ENCODE data around the gene CALN1.

The CALN1 gene

GRCh38 chr7:72281308-72281707, 130.8 kb downstream of the CALN1 start:
- no peak overlapping the region for H3K27ac ChIP-seq (ENCODE audit: extremely low read depth, low read depth, low read length)
- ChIA-PET POLR2A (no interaction called here), CTCF (no interaction called here)
- TF ChIP-seq OVOL3 (tag by site-specific recombination; IDR thresholded peaks at IDR 0.05) (no peak), ZNF624 (tag by site-specific recombination; IDR thresholded peaks at IDR 0.05) (no peak), ELK4 (IDR thresholded peaks at IDR 0.05; ENCODE audit: borderline replicate concordance, low read depth, low read length) (no peak), ZNF16 (tag by site-specific recombination; IDR thresholded peaks at IDR 0.05; ENCODE audit: low read depth) (no peak), ZNF391 (tag by site-specific recombination; IDR thresholded peaks at IDR 0.05; ENCODE audit: borderline replicate concordance, low read depth) (no peak), ZNF664 (tag by site-specific recombination; IDR thresholded peaks at IDR 0.05) (no peak), ZNF580 (tag by site-specific recombination; IDR thresholded peaks at IDR 0.05) (no peak)
- H3K9me3 ChIP-seq (ENCODE audit: control insufficient read depth, insufficient read depth, low read depth, low read length), result no peaks in the 10 kb centered on the region
- H3K4me3 ChIP-seq (ENCODE audit: low read depth, low read length), result no peak overlapping the region
- no peaks in the 10 kb centered on the region for H3K36me3 ChIP-seq (ENCODE audit: control insufficient read depth in 2 of 2, insufficient read depth in 1 of 2, low read length in 2 of 2)
- no peaks in the 10 kb centered on the region for H3K4me1 ChIP-seq (ENCODE audit: control insufficient read depth, insufficient read depth, low read length)

- Histone ChIP-seq H3K9me3 (ENCODE audit: control insufficient read depth, insufficient read depth, low read depth, low read length) (no peaks in the 10 kb centered on the region), H3K36me3 (ENCODE audit: control insufficient read depth in 2 of 2, insufficient read depth in 1 of 2, low read length in 2 of 2) (no peaks in the 10 kb centered on the region), H3K27ac (ENCODE audit: extremely low read depth, low read depth, low read length) (no peak overlapping the region), H3K4me3 (ENCODE audit: low read depth, low read length) (no peak overlapping the region), H3K4me1 (ENCODE audit: control insufficient read depth, insufficient read depth, low read length) (no peaks in the 10 kb centered on the region)
- TF ChIP-seq ZNF837 (tag by site-specific recombination; IDR thresholded peaks at IDR 0.05), result no peak
- TF ChIP-seq ZNF350 (tag by site-specific recombination; IDR thresholded peaks at IDR 0.05), result no peak
- TF ChIP-seq ZNF184 (tag by site-specific recombination; IDR thresholded peaks at IDR 0.05), result no peak
- no peak for TF ChIP-seq BCL11B (tag by site-specific recombination; IDR thresholded peaks at IDR 0.05; ENCODE audit: low read depth)
- no peak for TF ChIP-seq ZNF530 (tag by site-specific recombination; IDR thresholded peaks at IDR 0.05; ENCODE audit: low read depth)
- no peak for TF ChIP-seq ZNF23 (tag by site-specific recombination; IDR thresholded peaks at IDR 0.05; ENCODE audit: borderline replicate concordance)
- TF ChIP-seq ZBTB6 (tag by site-specific recombination; IDR thresholded peaks at IDR 0.05), result no peak
- TF ChIP-seq KLF8 (tag by site-specific recombination; IDR thresholded peaks at IDR 0.05), result no peak
- no peak for TF ChIP-seq ZNF354C (tag by site-specific recombination; IDR thresholded peaks at IDR 0.05; ENCODE audit: borderline replicate concordance, low read depth)
- TF ChIP-seq ZNF449 (tag by site-specific recombination; IDR thresholded peaks at IDR 0.05), result no peak
- TF ChIP-seq ZNF335 (tag by site-specific recombination; conservative IDR thresholded peaks at IDR 0.05), result no peak
- no peak for TF ChIP-seq ZNF280D (tag by site-specific recombination; IDR thresholded peaks at IDR 0.05)
- no peak for TF ChIP-seq ZNF423 (tag by site-specific recombination; IDR thresholded peaks at IDR 0.05)
- no peak for TF ChIP-seq YY2 (tag by site-specific recombination; IDR thresholded peaks at IDR 0.05)
- ChIA-PET POLR2A (no interaction called here), CTCF (no interaction called here)
Observed at GRCh38 chr7:72279203-72279602, 132.9 kb downstream of the CALN1 start.
